Measurements from ENCODE around the gene PYM1.

- no peak for TF ChIP-seq EZH2 (IDR thresholded peaks at IDR 0.05; ENCODE audit: borderline replicate concordance, low read length)
- TF ChIP-seq, protein P1, sequence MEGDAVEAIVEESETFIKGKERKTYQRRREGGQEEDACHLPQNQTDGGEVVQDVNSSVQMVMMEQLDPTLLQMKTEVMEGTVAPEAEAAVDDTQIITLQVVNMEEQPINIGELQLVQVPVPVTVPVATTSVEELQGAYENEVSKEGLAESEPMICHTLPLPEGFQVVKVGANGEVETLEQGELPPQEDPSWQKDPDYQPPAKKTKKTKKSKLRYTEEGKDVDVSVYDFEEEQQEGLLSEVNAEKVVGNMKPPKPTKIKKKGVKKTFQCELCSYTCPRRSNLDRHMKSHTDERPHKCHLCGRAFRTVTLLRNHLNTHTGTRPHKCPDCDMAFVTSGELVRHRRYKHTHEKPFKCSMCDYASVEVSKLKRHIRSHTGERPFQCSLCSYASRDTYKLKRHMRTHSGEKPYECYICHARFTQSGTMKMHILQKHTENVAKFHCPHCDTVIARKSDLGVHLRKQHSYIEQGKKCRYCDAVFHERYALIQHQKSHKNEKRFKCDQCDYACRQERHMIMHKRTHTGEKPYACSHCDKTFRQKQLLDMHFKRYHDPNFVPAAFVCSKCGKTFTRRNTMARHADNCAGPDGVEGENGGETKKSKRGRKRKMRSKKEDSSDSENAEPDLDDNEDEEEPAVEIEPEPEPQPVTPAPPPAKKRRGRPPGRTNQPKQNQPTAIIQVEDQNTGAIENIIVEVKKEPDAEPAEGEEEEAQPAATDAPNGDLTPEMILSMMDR (IDR thresholded peaks at IDR 0.05; ENCODE audit: low read length): no peak
Observed at GRCh38 chr12:55932551-55932910, 4.8 kb upstream of the PYM1 start.

Measured in OCI-LY1 (cell line).